Fibroblast of lung (primary cell): Measurements from ENCODE around the gene KLK4. TPM values are rescaled to one million over a fixed set of nuclear protein-coding genes. Genes with fewer than 3 reads are reported as not detected.

Source experiments
- DNase-seq, 2 donors: peaks; one replicate each; pipeline versions ENCODE4 v3.0.0 to v3.0.0-alpha.2; 2010; ENCODE audit warnings: low read depth in 2 of 2
- H2AFZ ChIP-seq: 2 replicates; pipeline ENCODE4 v1.5.1; 2012; ENCODE audit warnings: low read length, control low read depth, inconsistent platforms
- H3K27ac ChIP-seq: 2 replicates; pipeline ENCODE4 v1.5.1; 2011; ENCODE audit warnings: low read length, control low read depth; ENCODE audit not compliant: insufficient read depth
- H3K27me3 ChIP-seq: 2 replicates; pipeline ENCODE4 v1.5.1; 2011; ENCODE audit warnings: mild to moderate bottlenecking, low read length; ENCODE audit not compliant: control insufficient read depth, insufficient read depth
- H3K36me3 ChIP-seq: 2 replicates; pipeline ENCODE4 v1.5.1; 2011; ENCODE audit warnings: low read length; ENCODE audit not compliant: control insufficient read depth, insufficient read depth
- H3K4me1 ChIP-seq: 2 replicates; pipeline ENCODE4 v1.5.1; 2011; ENCODE audit warnings: low read length; ENCODE audit not compliant: control insufficient read depth, insufficient read depth; ENCODE audit errors: extremely low read depth
- H3K4me2 ChIP-seq: 2 replicates; pipeline ENCODE4 v1.5.1; 2011; ENCODE audit warnings: low read length, control low read depth; ENCODE audit not compliant: insufficient read depth; ENCODE audit errors: extremely low read depth
- H3K4me3 ChIP-seq, 4 experiments: fragments of 200-600 bp in 1 of 4; sonication (generic) in 1 of 4; replicated peaks in 1 of 4; 2 replicates each; pipeline ENCODE4 v1.5.1; 2011 to 2016; ENCODE audit warnings: low read length in 4 of 4, low read depth in 3 of 4, mild to moderate bottlenecking in 3 of 4, control low read depth in 2 of 4, inconsistent platforms in 1 of 4, mixed read lengths in 1 of 4; ENCODE audit not compliant: insufficient read depth in 1 of 4; ENCODE audit errors: control extremely low read depth in 1 of 4
- H3K79me2 ChIP-seq: 2 replicates; pipeline ENCODE4 v1.5.1; 2012; ENCODE audit warnings: mild to moderate bottlenecking, low read length, inconsistent platforms; ENCODE audit not compliant: control insufficient read depth, insufficient read depth
- H3K9ac ChIP-seq: 2 replicates; pipeline ENCODE4 v1.5.1; 2011; ENCODE audit warnings: mild to moderate bottlenecking, low read length, control low read depth; ENCODE audit not compliant: insufficient read depth
- H3K9me3 ChIP-seq: 2 replicates; pipeline ENCODE4 v1.5.1; 2012; ENCODE audit warnings: low read depth, low read length; ENCODE audit not compliant: control insufficient read depth, insufficient read depth
- H4K20me1 ChIP-seq: 2 replicates; pipeline ENCODE4 v1.5.1; 2011; ENCODE audit warnings: low read length; ENCODE audit not compliant: control insufficient read depth, insufficient read depth; ENCODE audit errors: extremely low read depth
- CTCF ChIP-seq, 2 donors: IDR thresholded peaks in 1 of 2; conservative IDR thresholded peaks in 1 of 2; 1 replicate in 1 of 2; 2 replicates in 1 of 2; pipeline ENCODE4 v1.5.1; 2011 to 2012; ENCODE audit warnings: low read length in 2 of 2, control low read depth in 1 of 2, inconsistent platforms in 1 of 2, low read depth in 1 of 2, mild to moderate bottlenecking in 1 of 2
- EZH2 ChIP-seq: IDR thresholded peaks from 2 replicates; pipeline ENCODE4 v1.5.1; 2012; ENCODE audit warnings: low read length, control low read depth, mild to moderate bottlenecking; ENCODE audit errors: missing control alignments
- polyA plus RNA-seq, 2 donors: library from polyadenylated mRNA; depleted of rRNA in 1 of 2; stranded (reverse) in 1 of 2; unstranded in 1 of 2; fragments of >200 nt; gene quantifications; 2 replicates each; pipeline ENCODE4 v1.2.1, GENCODE V29; 2011 to 2012; ENCODE audit warnings: missing spikeins in 1 of 2
- total RNA-seq: library from RNA; depleted of rRNA; stranded (reverse); fragments of >200 nt; gene quantifications from 2 replicates; pipeline ENCODE4 v1.2.1, GENCODE V29; 2014

Gene KLK4
- total and polyA plus RNA-seq, 2 donors (not counting 1 experiment from before 2014, with no cell fraction given), result not detected

DNA sequence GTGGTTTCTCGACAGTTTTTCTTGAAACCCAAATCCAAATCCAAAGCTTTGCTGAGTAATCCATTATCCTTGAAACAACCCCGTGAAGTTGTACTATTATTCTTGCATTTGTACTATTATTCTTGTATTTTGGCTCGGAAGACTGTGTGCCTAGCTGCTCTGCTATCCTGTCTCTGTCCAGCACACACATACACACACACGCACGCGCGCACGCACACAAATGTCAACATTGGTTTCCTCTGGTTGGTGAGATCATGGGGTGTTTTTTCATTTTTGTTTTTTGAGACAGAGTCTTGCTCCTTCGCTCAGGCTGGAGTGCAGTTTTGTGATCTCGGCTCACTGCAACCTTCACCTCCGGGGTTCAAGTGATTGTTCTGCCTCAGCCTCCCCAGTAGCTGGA is 14.9 kb upstream of the KLK4 start:
- Histone ChIP-seq H2AFZ (no peak overlapping the region), H3K4me3 (no peak overlapping the region), H4K20me1 (no peaks in the 10 kb centered on the region), H3K27ac (no peak overlapping the region), H3K9me3 (no peaks in the 10 kb centered on the region), H3K79me2 (no peaks in the 10 kb centered on the region), H3K36me3 (no peaks in the 10 kb centered on the region), H3K27me3 (no peaks in the 10 kb centered on the region), H3K4me2 (no peak overlapping the region), H3K9ac (no peak overlapping the region), H3K4me1 (no peaks in the 10 kb centered on the region)
- TF ChIP-seq EZH2 (no peak), CTCF (conservative IDR thresholded peaks at IDR 0.05 in 1 of 2, IDR thresholded peaks at IDR 0.05 in 1 of 2; ENCODE audit: low read depth in 1 of 2, low read length in 2 of 2) (no peak)
- no peak for DNase-seq

- Histone ChIP-seq H3K9ac (no peak overlapping the region), H4K20me1 (no peaks in the 10 kb centered on the region), H3K79me2 (no peaks in the 10 kb centered on the region), H3K36me3 (no peaks in the 10 kb centered on the region), H2AFZ (no peak overlapping the region), H3K4me1 (no peaks in the 10 kb centered on the region), H3K4me3 (no peak overlapping the region), H3K27ac (no peak overlapping the region), H3K4me2 (no peak overlapping the region), H3K9me3 (no peaks in the 10 kb centered on the region), H3K27me3 (no peaks in the 10 kb centered on the region)
- DNase-seq, result no peak
- TF ChIP-seq CTCF (conservative IDR thresholded peaks at IDR 0.05 in 1 of 2, IDR thresholded peaks at IDR 0.05 in 1 of 2; ENCODE audit: low read depth in 1 of 2, low read length in 2 of 2) (no peak), EZH2 (no peak)
These were observed 14.5 kb upstream of the KLK4 start for GRCh38 chr19:50925734-50926133.

DNA sequence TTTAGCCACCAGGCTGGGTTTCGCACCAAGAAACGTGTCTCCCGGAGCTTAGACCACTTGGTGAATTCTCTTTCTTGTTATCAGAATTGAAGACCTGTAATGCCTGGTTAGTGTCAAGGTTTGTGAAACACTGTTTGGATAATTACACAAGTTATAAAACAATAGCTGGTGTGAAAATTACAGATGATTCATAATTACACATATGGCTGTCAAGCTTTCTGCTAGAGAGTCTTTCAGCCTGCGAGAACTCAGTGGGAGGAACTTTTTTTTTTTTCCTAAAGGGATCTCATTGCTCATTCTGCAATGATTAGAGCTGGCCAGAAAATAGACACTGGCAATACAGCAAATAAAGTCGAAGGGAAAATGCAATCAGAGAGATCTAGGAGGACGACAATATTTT is 13.4 kb upstream of the KLK4 start:
- Histone ChIP-seq H3K4me1 (no peaks in the 10 kb centered on the region), H3K36me3 (no peaks in the 10 kb centered on the region), H3K9ac (no peak overlapping the region), H3K79me2 (no peaks in the 10 kb centered on the region), H3K27ac (no peak overlapping the region), H3K27me3 (no peaks in the 10 kb centered on the region), H4K20me1 (no peaks in the 10 kb centered on the region), H3K4me3 (no peak overlapping the region), H3K9me3 (no peaks in the 10 kb centered on the region), H3K4me2 (no peak overlapping the region), H2AFZ (no peak overlapping the region)
- TF ChIP-seq EZH2 (no peak), CTCF (conservative IDR thresholded peaks at IDR 0.05 in 1 of 2, IDR thresholded peaks at IDR 0.05 in 1 of 2; ENCODE audit: low read depth in 1 of 2, low read length in 2 of 2) (no peak)
- DNase-seq, result no peak
